WTC11 (cell line): ENCODE results near the gene GPR150. TPM values are rescaled to one million over a fixed set of nuclear protein-coding genes. Genes with fewer than 3 reads are reported as not detected.
A peak's percentile ranks its signal among the peaks of the same experiment; 100 is the strongest.

ENCODE experiments used
- ATAC-seq: fragments of 200-7000 bp; cut with Tn5 transposase; 2 replicates; pipeline ENCODE4 v1.10.0; 2021; ENCODE audit warnings: mild to moderate bottlenecking, moderate library complexity
- CTCF ChIA-PET: fragments of 300-600 bp; sonication (Branson Sonifier 250); formaldehyde crosslinking; loops from one replicate; lab custom pipeline; 2021; ENCODE audit warnings: antibody characterized with exemption; lab: Charles Lee
- POLR2A ChIA-PET: fragments of 350-600 bp; sonication (Branson Sonifier 250); formaldehyde crosslinking; loops from one replicate; lab custom pipeline; 2021; ENCODE audit warnings: antibody characterized with exemption; lab: Charles Lee
- DNase-seq: peaks from one replicate; pipeline ENCODE4 v3.0.0; 2021; ENCODE audit warnings: low spot score
- H3K27ac Mint-ChIP-seq: 2 replicates; pipeline ENCODE4 v1.8.0; 2021; ENCODE audit warnings: mixed read lengths
- H3K27me3 Mint-ChIP-seq: 2 replicates; pipeline ENCODE4 v1.8.0; 2021; ENCODE audit warnings: low read depth, mild to moderate bottlenecking, moderate library complexity, mixed read lengths
- H3K36me3 Mint-ChIP-seq: 2 replicates; pipeline ENCODE4 v1.8.0; 2021; ENCODE audit warnings: mixed read lengths
- H3K4me1 Mint-ChIP-seq: 2 replicates; pipeline ENCODE4 v1.8.0; 2022; ENCODE audit warnings: mixed read lengths
- H3K4me3 Mint-ChIP-seq: 2 replicates; pipeline ENCODE4 v1.8.0; 2021; ENCODE audit warnings: mild to moderate bottlenecking, moderate library complexity, mixed read lengths
- H3K9me3 Mint-ChIP-seq: 2 replicates; pipeline ENCODE4 v1.8.0; 2021; ENCODE audit warnings: mixed read lengths
- ATF2 ChIP-seq: sonication (generic); formaldehyde crosslinking; IDR thresholded peaks from 2 replicates; pipeline ENCODE4 v1.8.1; 2022; ENCODE audit warnings: low read depth, missing genetic modification reagents, borderline replicate concordance
- ATF3 ChIP-seq: sonication (generic); formaldehyde crosslinking; conservative IDR thresholded peaks from 2 replicates; pipeline ENCODE4 v1.8.1; 2022; ENCODE audit warnings: mild to moderate bottlenecking, missing genetic modification reagents
- ATF6 ChIP-seq: sonication (generic); formaldehyde crosslinking; IDR thresholded peaks from 2 replicates; pipeline ENCODE4 v1.8.1; 2023; ENCODE audit warnings: mild to moderate bottlenecking, missing genetic modification reagents
- E2F5 ChIP-seq: sonication (generic); formaldehyde crosslinking; IDR thresholded peaks from 2 replicates; pipeline ENCODE4 v1.8.1; 2022; ENCODE audit warnings: mild to moderate bottlenecking, moderate library complexity, missing genetic modification reagents
- EMX1 ChIP-seq: fragments of 250-450 bp; sonication (Bioruptor Pico); IDR thresholded peaks from 2 replicates; pipeline ENCODE4 v1.8.0; 2021; ENCODE audit warnings: mild to moderate bottlenecking
- ETV6 ChIP-seq: sonication (generic); formaldehyde crosslinking; IDR thresholded peaks from 2 replicates; pipeline ENCODE4 v1.8.1; 2022; ENCODE audit warnings: mild to moderate bottlenecking, missing genetic modification reagents
- FOXJ3 ChIP-seq: sonication (generic); formaldehyde crosslinking; IDR thresholded peaks from 2 replicates; pipeline ENCODE4 v1.9.0; 2021; ENCODE audit warnings: missing genetic modification reagents, mild to moderate bottlenecking, borderline replicate concordance
- FOXK1 ChIP-seq: sonication (generic); formaldehyde crosslinking; IDR thresholded peaks from 2 replicates; pipeline ENCODE4 v1.8.0; 2022; ENCODE audit warnings: mild to moderate bottlenecking, moderate library complexity, missing genetic modification reagents
- NFE2L1 ChIP-seq: sonication (generic); formaldehyde crosslinking; IDR thresholded peaks from 2 replicates; pipeline ENCODE4 v1.8.1; 2023; ENCODE audit warnings: missing genetic modification reagents
- NR2C2 ChIP-seq: sonication (generic); formaldehyde crosslinking; IDR thresholded peaks from 2 replicates; pipeline ENCODE4 v1.8.0; 2022; ENCODE audit warnings: mild to moderate bottlenecking, missing genetic modification reagents
- PRDM15 ChIP-seq: sonication (generic); formaldehyde crosslinking; IDR thresholded peaks from 2 replicates; pipeline ENCODE4 v1.8.0; 2022; ENCODE audit warnings: missing genetic modification reagents
- SMAD3 ChIP-seq: sonication (generic); formaldehyde crosslinking; IDR thresholded peaks from 2 replicates; pipeline ENCODE4 v1.8.0; 2022; ENCODE audit warnings: missing genetic modification reagents, mild to moderate bottlenecking, borderline replicate concordance
- TP53 ChIP-seq: sonication (generic); formaldehyde crosslinking; IDR thresholded peaks from 2 replicates; pipeline ENCODE4 v1.8.1; 2023; ENCODE audit warnings: mild to moderate bottlenecking, missing genetic modification reagents
- ZNF281 ChIP-seq: sonication (generic); formaldehyde crosslinking; IDR thresholded peaks from 2 replicates; pipeline ENCODE4 v1.8.0; 2023; ENCODE audit warnings: mild to moderate bottlenecking, missing genetic modification reagents
- ZNF416 ChIP-seq: fragments of 250-450 bp; sonication (Bioruptor Pico); IDR thresholded peaks from 2 replicates; pipeline ENCODE4 v1.9.0; 2021; ENCODE audit warnings: mild to moderate bottlenecking, inconsistent platforms
- ZNF512 ChIP-seq: sonication (generic); formaldehyde crosslinking; IDR thresholded peaks from 2 replicates; pipeline ENCODE4 v1.8.1; 2022; ENCODE audit warnings: missing genetic modification reagents, borderline replicate concordance
- ZNF671 ChIP-seq: fragments of 250-450 bp; sonication (Bioruptor Pico); IDR thresholded peaks from 2 replicates; pipeline ENCODE4 v1.8.0; 2021; ENCODE audit warnings: mild to moderate bottlenecking
- total RNA-seq: library from RNA; stranded (reverse); gene quantifications from 3 replicates; pipeline ENCODE4 v1.2.3, GENCODE V29; 2021

GPR150 gene
- total RNA-seq, 1 experiment from 2014 or later, result 0.13 TPM

GRCh38 chr5:95620870-95621838 is 1.3 kb downstream of the GPR150 start (continued):
- TF ChIP-seq ATF3 (CRISPR knock-in tag) (0 out of 2 replicates have a peak, but pooled peaks have one; percentile 8), FOXK1 (CRISPR knock-in tag) (peak; percentile 28; the same call in 1 of the 2 replicates), EMX1 (CRISPR knock-in tag) (no peak)

GRCh38 chr5:95621839-95622629 is 2.1 kb downstream of the GPR150 start:
- ChIA-PET POLR2A (no interaction called here), CTCF (interaction anchor here (0.7 kb wide), 1 partner anchor 562 kb away, joined by 3 read pairs; no protein-coding TSS in a partner anchor)
- Mint-ChIP-seq H3K9me3 (peaks cover 13% of the 10 kb centered on the region), H3K36me3 (no peaks in the 10 kb centered on the region; the same call in 1 of the 2 replicates), H3K27ac (no peak overlapping the region), H3K27me3 (peaks cover 60% of the 10 kb centered on the region), H3K4me1 (peaks cover 25% of the 10 kb centered on the region), H3K4me3 (peak overlapping the region; percentile 63)
- TF ChIP-seq EMX1 (CRISPR knock-in tag), result no peak
- TF ChIP-seq FOXJ3 (CRISPR knock-in tag), result no peak
- no peak for TF ChIP-seq E2F5
- TF ChIP-seq ZNF512 (CRISPR knock-in tag), result no peak
- TF ChIP-seq NR2C2 (CRISPR knock-in tag), result no peak
- no peak for TF ChIP-seq ATF6 (CRISPR knock-in tag)
- TF ChIP-seq ZNF281, result no peak
- DNase-seq (no peak), ATAC-seq (no peak)

- Mint-ChIP-seq H3K9me3 (peaks cover 26% of the 10 kb centered on the region), H3K4me1 (peaks cover 24% of the 10 kb centered on the region), H3K4me3 (no peak overlapping the region), H3K27me3 (peaks cover 47% of the 10 kb centered on the region), H3K36me3 (peaks cover 13% of the 10 kb centered on the region), H3K27ac (no peak overlapping the region)
- no peak for DNase-seq
- ChIA-PET CTCF (no interaction called here), POLR2A (no interaction called here)
- ATAC-seq, result no peak
- TF ChIP-seq SMAD3 (CRISPR knock-in tag), result no peak
- no peak for TF ChIP-seq ETV6 (CRISPR knock-in tag)
- no peak for TF ChIP-seq ZNF416
- TF ChIP-seq NFE2L1 (CRISPR knock-in tag), result no peak
- no peak for TF ChIP-seq PRDM15 (CRISPR knock-in tag)
- TF ChIP-seq ATF2 (CRISPR knock-in tag), result no peak
- no peak for TF ChIP-seq ZNF671 (CRISPR knock-in tag)
- no peak for TF ChIP-seq TP53 (CRISPR knock-in tag)
Observed at GRCh38 chr5:95623706-95624105, 3.8 kb downstream of the GPR150 start.
